ENCODE measurements around the gene HSP90AA1.

GRCh38 chr14:102050625-102051024 is 36.2 kb downstream of the HSP90AA1 start:
- TF ChIP-seq POLR2A (IDR thresholded peaks at IDR 0.05) (no peak), CTCF (IDR thresholded peaks at IDR 0.05) (no peak), POLR2AphosphoS5 (IDR thresholded peaks at IDR 0.05) (peak; percentile 16)
